Stromal cell of bone marrow (primary cell): ENCODE data around the gene ACTBL2.
A peak's percentile ranks its signal among the peaks of the same experiment; 100 is the strongest.
"Not testable (repeated sequence)": the region's sequence is repeated elsewhere in the genome, so short reads cannot be mapped to it uniquely, and the experiment has no call there.

ENCODE experiments used
- DNase-seq: peaks from one replicate; pipeline ENCODE4 v3.0.0-alpha.2; 2012; ENCODE audit warnings: low read depth

Gene ACTBL2

GRCh38 chr5:57494104-57495098 is 11.8 kb upstream of the ACTBL2 start:
- DNase-seq = peak; percentile 90

- DNase-seq = no peak
These were observed 10.4 kb upstream of the ACTBL2 start for GRCh38 chr5:57493034-57493433.

- DNase-seq = peak; percentile 21
These were observed 10.0 kb upstream of the ACTBL2 start for GRCh38 chr5:57492632-57493031.

GRCh38 chr5:57491369-57491965 is 8.9 kb upstream of the ACTBL2 start:
- no peak for DNase-seq

GRCh38 chr5:57488215-57488955 is 5.8 kb upstream of the ACTBL2 start:
- peak; percentile 37 for DNase-seq

GRCh38 chr5:57486027-57486602 is 3.5 kb upstream of the ACTBL2 start:
- no peak for DNase-seq

- no peak for DNase-seq
These were observed 3.8 kb downstream of the ACTBL2 start for GRCh38 chr5:57478826-57479225.

- DNase-seq = no peak
These were observed 6.0 kb downstream of the ACTBL2 start for GRCh38 chr5:57476601-57477056.

GRCh38 chr5:57470339-57470738 is 12.3 kb downstream of the ACTBL2 start:
- DNase-seq = no peak

GRCh38 chr5:57468481-57469163 is 14.0 kb downstream of the ACTBL2 start:
- DNase-seq = peak; percentile 49

GRCh38 chr5:57466544-57466943 is 16.1 kb downstream of the ACTBL2 start:
- DNase-seq = no peak

- DNase-seq = not testable (repeated sequence)
These were observed 22.6 kb downstream of the ACTBL2 start for GRCh38 chr5:57460056-57460455.

- DNase-seq = no peak
These were observed 24.2 kb downstream of the ACTBL2 start for GRCh38 chr5:57458443-57458842.

GRCh38 chr5:57456531-57457135 is 26.0 kb downstream of the ACTBL2 start:
- no peak for DNase-seq

- no peak for DNase-seq
These were observed 26.8 kb downstream of the ACTBL2 start for GRCh38 chr5:57455511-57456455.

- DNase-seq = no peak
These were observed 27.7 kb downstream of the ACTBL2 start for GRCh38 chr5:57454896-57455295.

GRCh38 chr5:57453728-57454127 is 28.9 kb downstream of the ACTBL2 start:
- no peak for DNase-seq

- DNase-seq = no peak
These were observed 29.7 kb downstream of the ACTBL2 start for GRCh38 chr5:57452885-57453284.

- no peak for DNase-seq
These were observed 31.4 kb downstream of the ACTBL2 start for GRCh38 chr5:57450991-57451876.
